ENCODE results near the gene MANEAL. TPM values are rescaled to one million over a fixed set of nuclear protein-coding genes. Genes with fewer than 3 reads are reported as not detected.

The MANEAL gene
- total RNA-seq, 1 donor from 2014 or later, result 4.0 TPM

DNA sequence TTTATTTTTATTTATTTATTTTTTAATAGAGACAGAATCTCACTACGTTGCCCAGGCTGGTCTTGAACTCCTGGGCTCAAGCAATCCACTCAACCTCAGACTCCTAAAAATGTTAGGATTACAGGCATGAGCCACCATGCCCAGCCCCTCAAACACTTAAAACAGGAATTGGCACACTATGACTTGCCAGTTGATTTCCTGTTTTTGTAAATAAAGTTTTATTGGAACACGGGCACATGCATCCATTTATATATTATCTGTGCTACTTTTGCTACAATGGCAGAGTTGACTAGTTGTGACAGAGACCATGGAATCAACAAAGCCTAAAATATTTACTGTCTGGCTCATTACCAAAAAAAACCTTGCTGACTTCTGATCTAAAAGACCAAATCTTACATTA is 30.4 kb downstream of the MANEAL start:
- no peaks in the 10 kb centered on the region for H3K4me1 Mint-ChIP-seq (ENCODE audit: low read depth)
- no peak for DNase-seq (ENCODE audit: low spot score)
- H3K4me3 Mint-ChIP-seq (ENCODE audit: unreplicated experiment), result no peak overlapping the region
- H3K9me3 Mint-ChIP-seq (ENCODE audit: low read depth), result no peaks in the 10 kb centered on the region
- TF ChIP-seq CTCF (IDR thresholded peaks at IDR 0.05), result no peak
- H3K36me3 Mint-ChIP-seq (ENCODE audit: low read depth), result peaks cover 31% of the 10 kb centered on the region
- H3K27me3 Mint-ChIP-seq (ENCODE audit: low read depth), result no peaks in the 10 kb centered on the region
- H3K27ac Mint-ChIP-seq (ENCODE audit: unreplicated experiment), result no peak overlapping the region

GRCh38 chr1:37825506-37825905 is 31.9 kb downstream of the MANEAL start:
- DNase-seq (ENCODE audit: low spot score), result no peak
- no peaks in the 10 kb centered on the region for H3K4me1 Mint-ChIP-seq (ENCODE audit: low read depth)
- no peaks in the 10 kb centered on the region for H3K9me3 Mint-ChIP-seq (ENCODE audit: low read depth)
- H3K27me3 Mint-ChIP-seq (ENCODE audit: low read depth), result no peaks in the 10 kb centered on the region
- H3K36me3 Mint-ChIP-seq (ENCODE audit: low read depth), result peaks cover 30% of the 10 kb centered on the region
- H3K27ac Mint-ChIP-seq (ENCODE audit: unreplicated experiment), result no peak overlapping the region
- TF ChIP-seq CTCF (IDR thresholded peaks at IDR 0.05), result no peak
- no peak overlapping the region for H3K4me3 Mint-ChIP-seq (ENCODE audit: unreplicated experiment)

- TF ChIP-seq CTCF (IDR thresholded peaks at IDR 0.05), result no peak
- H3K4me1 Mint-ChIP-seq (ENCODE audit: low read depth), result no peaks in the 10 kb centered on the region
- no peaks in the 10 kb centered on the region for H3K27me3 Mint-ChIP-seq (ENCODE audit: low read depth)
- no peak overlapping the region for H3K4me3 Mint-ChIP-seq (ENCODE audit: unreplicated experiment)
- H3K36me3 Mint-ChIP-seq (ENCODE audit: low read depth), result peaks cover 27% of the 10 kb centered on the region
- no peak overlapping the region for H3K27ac Mint-ChIP-seq (ENCODE audit: unreplicated experiment)
- no peak for DNase-seq (ENCODE audit: low spot score)
- no peaks in the 10 kb centered on the region for H3K9me3 Mint-ChIP-seq (ENCODE audit: low read depth)
Measured at GRCh38 chr1:37828410-37829074, 34.9 kb downstream of the MANEAL start.

GRCh38 chr1:37831109-37831508 is 37.5 kb downstream of the MANEAL start:
- no peak for DNase-seq (ENCODE audit: low spot score)

DNA sequence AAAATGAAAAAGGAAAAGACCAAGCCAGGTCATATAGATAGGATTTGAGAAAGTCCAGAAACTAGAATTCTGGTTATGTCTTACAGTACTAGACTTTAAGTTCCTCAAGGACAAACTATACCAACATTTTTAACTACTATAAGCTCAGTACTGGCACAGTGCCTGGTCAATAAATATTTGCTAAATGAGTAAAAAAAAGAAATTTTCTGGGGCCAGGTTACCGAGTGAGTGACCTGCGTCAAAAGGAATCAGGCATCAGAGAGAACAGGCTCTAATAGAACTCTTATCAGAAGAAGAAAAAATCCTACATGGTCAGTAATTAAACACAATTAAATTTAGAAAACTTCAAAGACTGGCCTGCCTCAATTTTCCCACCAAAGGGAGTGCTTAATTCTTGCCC is 38.2 kb downstream of the MANEAL start:
- no peaks in the 10 kb centered on the region for H3K27me3 Mint-ChIP-seq (ENCODE audit: low read depth)
- H3K4me3 Mint-ChIP-seq (ENCODE audit: unreplicated experiment), result no peak overlapping the region
- DNase-seq (ENCODE audit: low spot score), result no peak
- no peaks in the 10 kb centered on the region for H3K9me3 Mint-ChIP-seq (ENCODE audit: low read depth)
- H3K4me1 Mint-ChIP-seq (ENCODE audit: low read depth), result no peaks in the 10 kb centered on the region
- peaks cover 43% of the 10 kb centered on the region for H3K36me3 Mint-ChIP-seq (ENCODE audit: low read depth)
- no peak for TF ChIP-seq CTCF (IDR thresholded peaks at IDR 0.05)
- H3K27ac Mint-ChIP-seq (ENCODE audit: unreplicated experiment), result no peak overlapping the region

More at GRCh38 chr1:37831109-37831508, 37.5 kb downstream of the MANEAL start:
- Mint-ChIP-seq H3K36me3 (ENCODE audit: low read depth) (peaks cover 41% of the 10 kb centered on the region), H3K27ac (ENCODE audit: unreplicated experiment) (no peak overlapping the region), H3K27me3 (ENCODE audit: low read depth) (no peaks in the 10 kb centered on the region), H3K4me1 (ENCODE audit: low read depth) (no peaks in the 10 kb centered on the region), H3K4me3 (ENCODE audit: unreplicated experiment) (no peak overlapping the region), H3K9me3 (ENCODE audit: low read depth) (no peaks in the 10 kb centered on the region)
- no peak for TF ChIP-seq CTCF (IDR thresholded peaks at IDR 0.05)
